CD4-positive, alpha-beta T cell treated with Interleukin-4 for 1 hour (primary cell): ENCODE data around the gene FNBP1L.
"Not testable (repeated sequence)": the region's sequence is repeated elsewhere in the genome, so short reads cannot be mapped to it uniquely, and the experiment has no call there.

Source experiments
- DNase-seq, 2 donors: peaks; one replicate each; pipeline ENCODE4 v3.0.0-alpha.2; 2020 to 2022

FNBP1L gene

GRCh38 chr1:93537924-93538323, 90.0 kb downstream of the FNBP1L start:
- DNase-seq, result no peak

GRCh38 chr1:93541045-93541444, 93.1 kb downstream of the FNBP1L start:
- no peak for DNase-seq

- DNase-seq, result no peak
Measured at GRCh38 chr1:93542398-93542797, 94.5 kb downstream of the FNBP1L start.

GRCh38 chr1:93546162-93546863, 98.4 kb downstream of the FNBP1L start:
- no peak for DNase-seq

- no peak for DNase-seq
Measured at GRCh38 chr1:93549131-93549530, 101.2 kb downstream of the FNBP1L start.

GRCh38 chr1:93549811-93550210, 101.9 kb downstream of the FNBP1L start:
- no peak for DNase-seq

- no peak for DNase-seq
Measured at GRCh38 chr1:93552741-93553455, 105.0 kb downstream of the FNBP1L start.

GRCh38 chr1:93553886-93554490, 106.1 kb downstream of the FNBP1L start:
- DNase-seq, result not testable (repeated sequence)

GRCh38 chr1:93554883-93555872, 107.3 kb downstream of the FNBP1L start:
- DNase-seq, result no peak

- no peak for DNase-seq
Measured at GRCh38 chr1:93556291-93556690, 108.4 kb downstream of the FNBP1L start.

- no peak for DNase-seq
Measured at GRCh38 chr1:93559045-93559444, 111.1 kb downstream of the FNBP1L start.

- DNase-seq, result no peak
Measured at GRCh38 chr1:93559695-93560094, 111.8 kb downstream of the FNBP1L start.

- no peak for DNase-seq
Measured at GRCh38 chr1:93565496-93566206, 117.7 kb downstream of the FNBP1L start.

GRCh38 chr1:93566227-93566626, 118.3 kb downstream of the FNBP1L start:
- DNase-seq, result no peak

GRCh38 chr1:93567255-93567918, 119.5 kb downstream of the FNBP1L start:
- no peak for DNase-seq

- DNase-seq, result no peak
Measured at GRCh38 chr1:93569489-93569888, 121.6 kb downstream of the FNBP1L start.

GRCh38 chr1:93571623-93572310, 123.8 kb downstream of the FNBP1L start:
- no peak for DNase-seq

- no peak for DNase-seq
Measured at GRCh38 chr1:93573940-93574469, 126.1 kb downstream of the FNBP1L start.

GRCh38 chr1:93574511-93574910, 126.6 kb downstream of the FNBP1L start:
- no peak for DNase-seq

- no peak for DNase-seq
Measured at GRCh38 chr1:93574991-93575390, 127.1 kb downstream of the FNBP1L start.
